Uterus (tissue), 4 donors: ENCODE measurements around the gene COX7A1. TPM values are rescaled to one million over a fixed set of nuclear protein-coding genes. Genes with fewer than 3 reads are reported as not detected.

ENCODE experiments used
- DNase-seq, 2 donors: peaks; one replicate each; pipeline ENCODE4 v3.0.0-alpha.2; 2019 to 2020
- H3K27ac ChIP-seq, 2 donors: fragments of 200-600 bp; sonication (generic); 1 replicate in 1 of 2; 2 replicates in 1 of 2; pipeline ENCODE4 v1.5.1; 2016 to 2018
- H3K27me3 ChIP-seq, 2 donors: fragments of 200-600 bp; sonication (generic); one replicate each; pipeline ENCODE4 v1.5.1; 2018 to 2019; ENCODE audit warnings: control low read depth in 1 of 2
- H3K36me3 ChIP-seq, 2 donors: fragments of 200-600 bp; sonication (generic); one replicate each; pipeline ENCODE4 v1.5.1; 2019; ENCODE audit warnings: control low read depth in 1 of 2
- H3K4me1 ChIP-seq, 2 donors: fragments of 200-600 bp; sonication (generic); one replicate each; pipeline ENCODE4 v1.5.1; 2018 to 2019; ENCODE audit warnings: control low read depth in 1 of 2
- H3K4me3 ChIP-seq, 2 donors: fragments of 200-600 bp; sonication (generic); 1 replicate in 1 of 2; 2 replicates in 1 of 2; pipeline ENCODE4 v1.5.1; 2018 to 2019; ENCODE audit warnings: mild to moderate bottlenecking in 1 of 2
- H3K9me3 ChIP-seq, 2 donors: fragments of 200-600 bp; sonication (generic); one replicate each; pipeline ENCODE4 v1.5.1; 2019; ENCODE audit warnings: control low read depth in 1 of 2
- POLR2A ChIP-seq, 2 donors: fragments of 450-650 bp; IDR thresholded peaks; one replicate each; pipeline ENCODE4 v1.6.1; 2016; ENCODE audit warnings: antibody characterized with exemption in 2 of 2, mild to moderate bottlenecking in 1 of 2, moderate library complexity in 1 of 2
- intact Hi-C: fragments of 100-400 bp; cut with DNase I; formaldehyde crosslinking; loops from one replicate; pipeline ENCODE4 v1.15.1; 2023; ENCODE audit warnings: low total_unique reads
- total RNA-seq, 4 donors: library from RNA; depleted of rRNA in 3 of 4; stranded (reverse); fragments of >200 nt in 3 of 4; gene quantifications; one replicate each; pipeline versions ENCODE4 v1.1.0 to v1.2.4, GENCODE V29; 2014 to 2023
- TF ChIP-seq, protein P1 (sequence below), 4 experiments: fragments of 200-600 bp in 2 of 4; fragments of 450-650 bp in 2 of 4; sonication (generic) in 2 of 4; IDR thresholded peaks; one replicate each; pipeline ENCODE4 v1.5.1; 2016 to 2019; ENCODE audit warnings: antibody characterized with exemption in 4 of 4, mild to moderate bottlenecking in 2 of 4, moderate library complexity in 1 of 4
- donor health status: DM: yes; HTN: yes; CAD: no.

COX7A1 gene
- total RNA-seq, 4 donors from 2014 or later: 4.7 to 235 (median 65.2) TPM

DNA sequence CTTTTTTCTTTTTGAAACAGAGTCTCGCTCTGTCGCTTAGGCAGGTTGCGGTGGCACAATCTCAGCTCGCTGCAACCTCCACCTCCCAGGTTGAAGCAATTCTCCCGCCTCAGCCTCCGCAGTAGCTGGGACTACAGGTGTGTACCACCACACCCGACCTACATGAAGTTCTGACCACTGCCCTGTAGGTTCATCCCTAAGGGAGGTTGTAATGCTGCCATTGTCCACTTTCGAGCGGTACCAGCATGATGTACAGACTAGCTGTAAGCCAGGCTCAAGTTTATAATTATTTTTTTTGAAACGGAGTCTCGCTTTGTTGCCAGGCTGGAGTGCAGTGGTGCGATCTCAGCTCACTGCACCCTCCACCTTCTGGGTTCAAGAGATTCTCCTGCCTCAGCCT is 11.6 kb upstream of the COX7A1 start:
- no peaks in the 10 kb centered on the region for H3K36me3 ChIP-seq
- no peaks in the 10 kb centered on the region for H3K9me3 ChIP-seq
- H3K27ac ChIP-seq: no peak overlapping the region
- no peak overlapping the region for H3K4me3 ChIP-seq
- intact Hi-C loops: no loop called here
- DNase-seq: no peak
- H3K4me1 ChIP-seq: no peaks in the 10 kb centered on the region
- H3K27me3 ChIP-seq: no peaks in the 10 kb centered on the region
- TF ChIP-seq, protein P1, sequence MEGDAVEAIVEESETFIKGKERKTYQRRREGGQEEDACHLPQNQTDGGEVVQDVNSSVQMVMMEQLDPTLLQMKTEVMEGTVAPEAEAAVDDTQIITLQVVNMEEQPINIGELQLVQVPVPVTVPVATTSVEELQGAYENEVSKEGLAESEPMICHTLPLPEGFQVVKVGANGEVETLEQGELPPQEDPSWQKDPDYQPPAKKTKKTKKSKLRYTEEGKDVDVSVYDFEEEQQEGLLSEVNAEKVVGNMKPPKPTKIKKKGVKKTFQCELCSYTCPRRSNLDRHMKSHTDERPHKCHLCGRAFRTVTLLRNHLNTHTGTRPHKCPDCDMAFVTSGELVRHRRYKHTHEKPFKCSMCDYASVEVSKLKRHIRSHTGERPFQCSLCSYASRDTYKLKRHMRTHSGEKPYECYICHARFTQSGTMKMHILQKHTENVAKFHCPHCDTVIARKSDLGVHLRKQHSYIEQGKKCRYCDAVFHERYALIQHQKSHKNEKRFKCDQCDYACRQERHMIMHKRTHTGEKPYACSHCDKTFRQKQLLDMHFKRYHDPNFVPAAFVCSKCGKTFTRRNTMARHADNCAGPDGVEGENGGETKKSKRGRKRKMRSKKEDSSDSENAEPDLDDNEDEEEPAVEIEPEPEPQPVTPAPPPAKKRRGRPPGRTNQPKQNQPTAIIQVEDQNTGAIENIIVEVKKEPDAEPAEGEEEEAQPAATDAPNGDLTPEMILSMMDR (IDR thresholded peaks at IDR 0.05): no peak
- no peak for TF ChIP-seq POLR2A (IDR thresholded peaks at IDR 0.05)

DNA sequence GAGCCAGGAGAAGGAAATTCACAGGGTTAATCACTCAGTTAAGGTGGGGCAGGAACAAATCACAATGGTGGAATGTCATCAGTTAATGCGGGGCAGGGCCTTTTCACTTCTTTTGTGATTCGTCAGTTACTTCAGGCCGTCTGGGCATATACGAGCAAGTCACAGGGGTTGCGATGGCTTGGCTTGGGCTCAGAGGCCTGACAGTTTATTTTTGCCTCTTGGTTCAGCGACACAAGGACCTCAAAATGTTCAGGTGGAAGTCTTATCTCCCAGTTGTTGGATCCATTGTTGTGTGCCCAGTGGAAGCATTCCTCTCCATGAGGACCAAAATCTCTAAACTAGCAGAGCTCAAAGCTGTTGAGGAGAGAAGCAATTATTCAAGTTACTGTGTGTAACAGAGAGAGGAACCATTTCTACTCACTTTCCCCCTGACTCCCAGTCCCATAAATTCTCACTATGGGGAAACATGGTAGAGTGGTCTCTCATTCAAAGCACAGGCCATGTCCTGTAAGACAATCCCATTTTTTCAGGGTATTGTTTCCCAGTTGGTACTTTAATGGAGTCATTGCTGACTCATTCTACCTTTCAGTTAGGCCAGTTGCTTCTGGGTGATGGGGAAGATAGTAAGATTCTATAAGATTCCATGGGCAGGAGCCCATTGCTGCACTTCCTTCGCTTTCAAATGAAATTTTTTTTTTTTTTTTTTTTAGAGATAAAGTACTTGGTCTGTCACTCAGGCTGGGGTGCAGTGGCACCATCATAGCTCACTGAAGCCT is 8.8 kb upstream of the COX7A1 start:
- intact Hi-C loops: no loop called here
- Histone ChIP-seq H3K9me3 (no peaks in the 10 kb centered on the region), H3K27ac (no peak overlapping the region), H3K27me3 (no peaks in the 10 kb centered on the region), H3K36me3 (no peaks in the 10 kb centered on the region), H3K4me3 (no peak overlapping the region), H3K4me1 (no peaks in the 10 kb centered on the region)
- no peak for DNase-seq
- TF ChIP-seq POLR2A (IDR thresholded peaks at IDR 0.05): no peak
- TF ChIP-seq, protein P1 (IDR thresholded peaks at IDR 0.05): no peak

DNA sequence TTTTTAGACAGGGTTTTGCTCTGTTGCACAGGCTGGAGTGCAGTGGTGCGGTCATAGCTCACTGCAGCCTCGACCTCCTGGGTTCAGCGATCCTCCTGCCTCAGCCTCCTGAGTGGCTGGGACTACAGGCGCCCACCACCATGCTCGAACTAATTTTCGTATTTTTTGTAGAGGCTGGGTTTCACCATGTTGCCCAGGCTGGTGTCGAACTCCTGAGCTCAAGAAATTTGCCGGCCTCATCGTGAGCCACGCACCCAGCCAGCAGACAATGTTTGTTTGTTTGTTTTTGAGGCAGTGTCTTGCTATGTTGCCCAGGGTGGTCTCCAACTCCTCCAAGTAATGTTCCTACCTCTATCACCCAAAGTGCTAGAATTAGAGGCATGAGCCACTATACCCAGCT is 879 bp upstream of the COX7A1 start:
- peak overlapping the region; percentile 94 to 98 for H3K27ac ChIP-seq
- intact Hi-C loops: no loop called here
- DNase-seq: no peak
- peaks cover 0 to 5% of the 10 kb centered on the region in 2 donors for H3K4me1 ChIP-seq
- H3K9me3 ChIP-seq: no peaks in the 10 kb centered on the region
- TF ChIP-seq POLR2A (IDR thresholded peaks at IDR 0.05): no peak
- TF ChIP-seq, protein P1 (IDR thresholded peaks at IDR 0.05): no peak
- no peaks in the 10 kb centered on the region for H3K27me3 ChIP-seq
- no peaks in the 10 kb centered on the region for H3K36me3 ChIP-seq
- peak overlapping the region; percentile 44 to 50 for H3K4me3 ChIP-seq

DNA sequence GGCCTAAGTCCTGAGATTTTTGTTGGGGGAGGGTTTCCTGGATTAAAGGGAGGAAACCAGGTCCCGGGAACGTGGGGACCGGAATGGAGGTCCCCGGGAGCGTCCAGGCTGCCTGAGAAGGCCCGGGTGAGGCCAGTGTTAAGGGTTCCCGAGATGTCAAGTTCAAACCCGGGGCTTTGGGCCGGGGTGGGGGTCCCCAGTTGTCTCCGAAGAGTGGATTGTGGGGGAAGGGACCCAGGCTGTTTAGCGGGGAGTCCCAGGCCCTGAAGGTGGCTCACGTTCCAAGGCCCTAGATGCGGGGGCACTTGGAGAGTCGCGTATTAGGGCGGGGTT is 262 bp downstream of the COX7A1 start:
- H3K36me3 ChIP-seq: no peaks in the 10 kb centered on the region
- no peaks in the 10 kb centered on the region for H3K9me3 ChIP-seq
- H3K4me3 ChIP-seq: peak overlapping the region; percentile 44 to 50
- no peak for TF ChIP-seq POLR2A (IDR thresholded peaks at IDR 0.05)
- TF ChIP-seq, protein P1 (IDR thresholded peaks at IDR 0.05): no peak
- H3K27ac ChIP-seq: peak overlapping the region; percentile 94 to 98
- H3K4me1 ChIP-seq: peaks cover 0 to 5% of the 10 kb centered on the region in 2 donors
- intact Hi-C loops: no loop called here
- H3K27me3 ChIP-seq: no peaks in the 10 kb centered on the region
- DNase-seq: no peak

DNA sequence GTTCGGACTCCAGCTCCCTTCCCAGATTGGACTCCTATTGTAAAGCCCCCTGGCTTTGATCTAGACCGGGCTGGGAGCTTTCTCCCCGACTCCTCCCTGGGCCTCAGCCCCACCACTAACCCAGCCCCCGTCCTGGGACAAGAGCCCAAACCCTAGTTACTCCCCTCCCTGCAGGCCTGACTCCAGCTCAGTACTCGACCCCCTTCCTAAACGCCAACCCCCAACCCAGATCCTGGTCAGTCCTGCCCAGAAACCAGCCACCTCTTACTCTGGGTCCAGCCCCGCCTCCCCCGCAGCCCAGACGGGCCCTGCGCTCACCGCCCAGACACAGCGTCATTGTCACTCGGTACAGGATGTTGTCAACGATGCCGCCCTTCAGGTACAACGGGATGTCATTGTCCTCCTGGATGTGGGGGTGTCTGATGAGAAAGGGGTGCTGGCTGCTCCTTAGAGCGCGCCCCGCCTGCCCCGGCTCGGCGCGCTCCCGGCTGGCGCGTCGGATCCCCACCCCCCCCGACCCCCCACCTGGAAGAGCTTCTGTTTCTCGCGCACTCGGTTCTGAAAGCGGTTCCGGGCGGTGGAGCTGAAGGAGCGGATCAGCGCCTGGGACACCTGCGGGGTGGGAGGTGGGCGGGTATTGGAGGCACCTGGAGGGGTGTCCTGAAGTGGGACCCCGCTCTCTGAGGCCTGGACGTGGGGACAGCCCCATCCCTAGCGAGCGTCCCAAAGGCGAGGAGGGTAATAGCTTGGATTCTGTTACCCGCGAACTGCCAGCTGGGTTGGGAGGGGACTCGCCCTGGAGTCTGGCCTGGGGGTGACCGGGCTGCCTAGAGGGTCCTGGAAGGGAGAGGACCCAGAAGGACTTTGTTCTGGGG is 866 bp downstream of the COX7A1 start:
- peaks cover 0 to 5% of the 10 kb centered on the region in 2 donors for H3K4me1 ChIP-seq
- H3K4me3 ChIP-seq: peak overlapping the region; percentile 44 to 50
- peak; percentile 68 for DNase-seq
- peak; percentile 26 to 47 for TF ChIP-seq POLR2A (IDR thresholded peaks at IDR 0.05)
- TF ChIP-seq, protein P1 (IDR thresholded peaks at IDR 0.05): no peak
- H3K27me3 ChIP-seq: no peaks in the 10 kb centered on the region
- H3K27ac ChIP-seq: peak overlapping the region; percentile 94 to 98
- no peaks in the 10 kb centered on the region for H3K36me3 ChIP-seq
- no peaks in the 10 kb centered on the region for H3K9me3 ChIP-seq
- intact Hi-C loops: no loop called here
